Fibroblast of skin of back (primary cell): ENCODE data around the gene CATSPERZ.

Experiments
- DNase-seq: peaks from one replicate; pipeline ENCODE4 v3.0.0-alpha.2; 2013

CATSPERZ gene

DNA sequence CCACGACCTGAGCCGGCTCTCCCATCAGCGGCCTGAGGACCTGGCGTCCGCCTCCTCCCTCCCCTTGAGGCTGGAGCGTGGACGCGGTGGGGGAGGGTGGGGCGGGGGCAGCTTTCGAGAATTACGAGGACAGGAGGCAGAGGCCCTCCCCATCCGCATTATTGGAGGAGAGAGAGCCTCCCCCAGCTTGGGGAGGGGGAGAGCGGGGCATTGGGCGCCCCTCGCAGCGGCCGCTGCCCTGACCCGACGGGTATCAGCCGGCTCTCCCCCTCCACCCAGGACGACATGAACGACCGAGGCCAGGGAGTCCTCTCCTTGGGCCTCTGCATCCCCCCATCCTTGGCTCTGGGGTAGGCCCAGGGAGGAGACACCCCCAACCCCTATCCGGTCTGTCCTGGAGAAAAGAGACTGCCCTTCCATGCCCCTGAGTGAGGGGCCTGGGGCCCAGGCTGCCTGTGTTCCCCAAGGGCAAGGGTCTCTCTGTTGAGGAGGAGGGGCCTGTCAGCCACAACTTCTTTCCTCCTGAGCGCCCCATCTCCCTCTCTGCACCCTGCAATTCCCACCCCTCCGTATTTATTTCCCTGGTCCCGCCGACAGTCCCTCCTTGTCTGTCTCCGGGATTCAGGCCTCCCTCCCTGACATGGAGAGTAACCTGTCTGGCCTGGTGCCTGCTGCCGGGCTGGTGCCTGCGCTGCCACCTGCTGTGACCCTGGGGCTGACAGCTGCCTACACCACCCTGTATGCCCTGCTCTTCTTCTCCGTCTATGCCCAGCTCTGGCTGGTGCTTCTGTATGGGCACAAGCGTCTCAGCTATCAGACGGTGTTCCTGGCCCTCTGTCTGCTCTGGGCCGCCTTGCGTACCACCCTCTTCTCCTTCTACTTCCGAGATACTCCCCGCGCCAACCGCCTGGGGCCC, 14.0 kb upstream of the CATSPERZ start:
- no peak for DNase-seq

DNA sequence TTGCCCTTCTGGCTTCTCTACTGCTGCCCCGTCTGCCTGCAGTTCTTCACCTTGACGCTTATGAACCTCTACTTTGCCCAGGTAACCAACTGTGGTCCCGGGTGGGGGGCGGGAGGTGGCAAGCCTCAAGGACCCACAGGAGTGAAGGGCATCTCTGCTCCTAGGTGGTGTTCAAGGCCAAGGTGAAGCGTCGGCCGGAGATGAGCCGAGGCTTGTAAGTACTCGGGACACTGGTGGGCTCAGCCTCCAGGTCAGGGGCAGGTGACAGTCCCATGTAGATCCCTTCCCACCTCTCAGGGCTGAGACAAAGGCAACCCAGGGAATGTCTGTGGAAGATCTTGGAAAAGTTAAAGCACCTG, 13.4 kb upstream of the CATSPERZ start:
- no peak for DNase-seq

DNA sequence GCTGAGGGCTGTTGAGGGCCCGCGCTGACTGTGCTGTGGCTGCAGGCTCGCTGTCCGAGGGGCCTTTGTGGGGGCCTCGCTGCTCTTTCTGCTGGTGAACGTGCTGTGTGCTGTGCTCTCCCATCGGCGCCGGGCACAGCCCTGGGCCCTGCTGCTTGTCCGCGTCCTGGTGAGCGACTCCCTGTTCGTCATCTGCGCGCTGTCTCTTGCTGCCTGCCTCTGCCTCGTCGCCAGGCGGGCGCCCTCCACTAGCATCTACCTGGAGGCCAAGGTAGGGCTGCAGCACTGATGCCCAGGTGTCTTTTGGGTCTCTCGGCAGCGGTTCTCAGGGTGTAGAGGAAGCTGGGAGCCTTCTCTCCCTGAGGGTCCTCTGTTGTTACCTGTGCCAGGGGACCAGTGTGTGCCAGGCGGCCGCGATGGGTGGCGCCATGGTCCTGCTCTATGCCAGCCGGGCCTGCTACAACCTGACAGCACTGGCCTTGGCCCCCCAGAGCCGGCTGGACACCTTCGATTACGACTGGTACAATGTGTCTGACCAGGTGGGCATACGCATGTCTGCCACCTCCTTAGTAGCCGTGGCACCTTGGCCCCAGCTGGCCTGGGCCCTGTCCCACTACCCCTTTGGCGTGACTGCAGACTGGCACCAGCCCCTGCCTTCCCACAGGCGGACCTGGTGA, 12.3 kb upstream of the CATSPERZ start:
- no peak for DNase-seq

DNA sequence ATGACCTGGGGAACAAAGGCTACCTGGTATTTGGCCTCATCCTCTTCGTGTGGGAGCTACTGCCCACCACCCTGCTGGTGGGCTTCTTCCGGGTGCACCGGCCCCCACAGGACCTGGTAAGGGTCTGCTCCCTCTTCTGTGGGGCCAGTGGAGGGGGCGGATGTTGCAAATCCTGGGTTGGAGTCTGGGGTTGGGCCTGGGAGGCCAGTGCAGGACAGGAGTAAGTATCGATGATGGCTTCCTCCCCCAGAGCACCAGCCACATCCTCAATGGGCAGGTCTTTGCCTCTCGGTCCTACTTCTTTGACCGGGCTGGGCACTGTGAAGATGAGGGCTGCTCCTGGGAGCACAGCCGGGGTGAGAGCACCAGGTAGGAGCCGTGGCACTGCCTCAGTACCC, 11.8 kb upstream of the CATSPERZ start:
- DNase-seq = no peak

DNA sequence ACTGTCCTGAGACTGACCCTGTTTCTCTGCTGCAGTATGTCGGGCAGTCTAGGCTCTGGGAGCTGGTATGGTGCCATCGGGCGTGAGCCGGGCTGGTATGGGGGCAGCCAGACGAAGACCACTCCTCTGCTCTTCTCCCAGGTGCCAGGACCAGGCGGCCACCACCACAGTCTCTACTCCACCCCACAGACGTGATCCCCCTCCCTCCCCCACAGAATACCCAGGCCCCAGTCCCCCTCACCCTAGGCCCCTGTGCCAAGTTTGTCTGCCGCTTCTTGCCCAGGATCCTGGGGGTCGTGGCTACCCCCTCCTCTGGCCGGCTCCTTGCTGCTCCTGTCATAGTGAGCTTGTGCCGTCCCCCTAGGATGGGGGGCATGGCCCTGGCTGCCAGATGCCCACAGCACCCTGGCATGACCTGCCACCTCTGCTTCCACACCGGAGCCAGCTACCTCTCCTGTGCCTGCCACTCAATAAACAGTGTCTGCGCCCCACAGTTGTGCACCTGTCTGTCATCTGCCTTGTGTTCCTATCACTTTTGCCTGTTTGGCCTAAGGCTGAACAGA, 11.1 kb upstream of the CATSPERZ start:
- no peak for DNase-seq

DNA sequence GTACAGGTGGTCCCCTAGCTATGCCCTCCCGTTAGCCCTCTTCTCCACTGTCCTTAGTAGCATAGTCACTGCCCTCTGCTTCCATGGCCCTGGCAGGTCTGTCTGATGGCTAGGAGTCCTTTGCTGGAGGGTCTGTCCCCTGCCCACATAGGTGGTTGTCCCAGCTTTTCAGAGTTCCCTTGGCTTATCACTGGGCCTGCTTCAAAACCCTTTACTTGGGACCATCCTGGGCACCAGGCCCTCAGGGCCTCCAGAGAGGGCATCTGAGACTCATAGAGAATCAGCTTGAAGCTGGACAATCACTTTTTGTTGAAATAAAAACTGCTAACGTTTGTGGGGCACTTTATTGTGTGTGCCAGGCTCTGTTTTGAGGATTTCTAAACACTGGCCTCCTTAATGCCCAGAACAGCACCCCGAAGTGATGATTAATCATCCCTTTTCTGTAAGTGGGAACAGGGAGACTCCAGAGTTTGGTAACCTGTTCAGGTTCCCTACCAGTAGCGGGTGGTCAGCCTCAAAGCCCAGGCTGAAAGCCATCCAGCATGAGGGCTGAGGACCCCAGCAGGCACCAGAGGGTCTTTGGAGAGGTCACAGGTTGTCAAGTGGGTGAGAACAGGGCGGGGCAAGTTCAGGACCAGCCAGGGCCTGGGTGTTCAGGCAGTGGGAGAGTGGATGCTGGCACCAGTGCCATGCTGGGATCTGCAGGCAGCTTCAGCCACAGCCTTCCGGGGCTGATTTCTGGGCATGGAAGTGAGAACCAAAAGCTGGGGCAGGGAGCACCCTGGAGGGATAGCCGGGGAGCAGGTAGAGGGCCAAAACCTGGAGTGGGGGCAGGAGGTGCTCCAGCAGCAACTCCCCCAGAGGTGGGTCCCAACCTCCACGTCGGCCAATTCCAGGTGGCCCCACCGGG, 9.6 kb upstream of the CATSPERZ start:
- DNase-seq = no peak

DNA sequence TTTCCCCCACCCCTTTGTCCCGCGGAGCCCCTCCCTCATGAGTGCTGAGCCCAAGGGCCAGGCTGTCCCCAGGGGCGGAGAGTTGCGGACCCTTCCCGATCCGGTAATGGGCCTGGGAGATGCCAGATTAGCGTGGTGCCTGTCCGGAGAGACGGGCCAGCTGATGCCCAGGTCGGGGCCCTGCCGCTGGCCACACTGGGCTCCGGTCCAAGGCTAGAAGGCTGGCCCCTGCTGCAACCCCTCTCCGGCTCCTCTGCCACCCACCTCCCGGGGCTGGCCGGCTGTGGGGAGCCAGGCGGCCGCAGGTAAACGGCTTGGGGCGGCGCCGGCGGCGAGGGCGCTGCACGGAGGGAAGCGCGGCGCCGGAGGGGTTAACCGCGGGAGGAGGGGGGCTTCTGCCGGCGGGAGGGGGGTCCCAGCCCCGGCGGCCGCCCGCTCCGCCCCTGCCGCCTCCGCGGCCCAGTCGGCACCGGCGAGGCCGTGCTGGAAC, 8.9 kb upstream of the CATSPERZ start, which contains the start of gene KCNK4:
Gene KCNK4 (plus strand): TSS at position 41 of the 490 bp plus-strand sequence. CDS start 1,717 bp downstream, outside the sequence.
- DNase-seq = no peak

DNA sequence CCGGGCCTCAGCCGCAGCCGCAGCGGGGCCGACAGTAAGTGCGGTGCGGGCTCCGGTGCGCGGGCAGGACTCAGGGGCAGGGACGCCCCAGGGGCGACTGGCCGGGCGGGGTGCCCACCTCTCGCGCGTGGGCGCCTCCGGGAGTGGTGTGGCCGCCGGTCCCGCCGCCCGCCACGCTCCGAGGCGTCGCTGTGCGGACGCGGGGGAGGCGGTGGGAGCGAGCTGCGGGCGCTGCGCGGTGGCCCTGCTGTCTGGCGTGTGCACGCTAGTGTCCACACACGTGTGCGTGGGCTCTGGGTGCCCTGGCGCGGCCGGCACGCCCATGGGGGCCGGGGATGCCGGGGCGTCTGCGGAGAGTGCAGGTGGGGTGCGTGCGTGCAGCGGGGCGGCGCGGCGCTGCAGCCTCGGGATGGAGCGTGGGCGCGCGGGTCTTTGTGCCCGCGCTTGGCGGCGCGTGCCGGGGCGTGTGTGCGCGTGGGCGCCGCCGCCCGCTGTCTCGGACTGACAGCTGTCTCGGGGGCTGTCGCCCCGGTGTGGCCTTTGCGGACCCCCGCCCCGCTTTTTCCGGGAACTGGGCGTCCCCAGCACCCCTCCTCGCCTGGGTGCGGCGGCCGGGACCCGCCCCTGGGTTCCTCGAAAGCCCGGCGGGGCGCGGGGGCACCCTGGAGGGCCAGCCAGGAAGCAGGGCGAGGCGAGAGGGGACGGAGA, 8.3 kb upstream of the CATSPERZ start:
- DNase-seq = no peak

DNA sequence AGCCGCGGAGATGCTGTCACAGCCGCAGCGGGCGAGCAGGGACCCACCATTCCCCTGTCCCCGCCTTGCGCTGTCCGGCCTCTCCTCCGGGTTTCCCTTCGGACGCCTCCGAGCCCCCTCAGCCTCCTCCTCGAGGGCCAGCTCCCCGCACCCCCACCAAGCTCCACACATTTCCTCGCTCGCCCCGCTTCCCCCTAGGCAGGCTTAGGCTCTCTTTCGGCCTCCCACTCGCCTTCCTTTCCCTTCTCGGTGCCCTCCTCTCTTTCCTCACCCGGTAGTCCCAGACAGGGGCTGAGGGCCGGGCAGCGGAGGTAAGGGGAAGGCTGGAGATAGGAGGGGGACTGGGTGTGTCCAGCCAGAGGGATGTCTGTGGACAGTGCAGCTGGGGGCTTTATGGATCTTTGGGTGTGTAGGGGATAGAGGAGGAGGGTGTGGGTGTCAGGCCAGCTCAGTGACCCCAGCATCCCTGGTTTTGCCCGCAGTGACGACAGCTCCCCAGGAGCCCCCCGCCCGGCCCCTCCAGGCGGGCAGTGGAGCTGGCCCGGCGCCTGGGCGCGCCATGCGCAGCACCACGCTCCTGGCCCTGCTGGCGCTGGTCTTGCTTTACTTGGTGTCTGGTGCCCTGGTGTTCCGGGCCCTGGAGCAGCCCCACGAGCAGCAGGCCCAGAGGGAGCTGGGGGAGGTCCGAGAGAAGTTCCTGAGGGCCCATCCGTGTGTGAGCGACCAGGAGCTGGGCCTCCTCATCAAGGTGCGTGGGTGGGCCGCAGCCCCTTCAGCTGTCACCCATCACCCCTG, 7.5 kb upstream of the CATSPERZ start:
- DNase-seq = no peak

DNA sequence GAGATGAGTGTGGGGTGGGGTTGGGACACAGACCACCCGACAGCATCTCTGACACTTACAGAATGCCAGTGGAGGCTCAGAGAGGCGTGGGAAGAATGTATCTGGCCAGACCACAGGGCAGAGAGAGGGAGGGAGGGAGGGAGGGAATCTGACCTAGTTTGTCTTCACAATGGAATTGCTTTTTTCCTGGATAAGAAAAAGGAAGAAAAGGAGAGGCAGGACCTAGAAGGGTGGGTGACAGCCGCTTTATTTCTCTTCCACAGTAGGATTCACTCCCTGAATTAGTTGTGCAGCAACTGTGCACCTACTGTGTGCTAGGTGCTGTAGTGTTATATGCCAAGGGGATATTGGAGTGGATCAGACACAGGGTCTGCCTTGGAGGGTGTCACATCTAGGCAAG, 5.4 kb upstream of the CATSPERZ start:
- peak; percentile 63 for DNase-seq

DNA sequence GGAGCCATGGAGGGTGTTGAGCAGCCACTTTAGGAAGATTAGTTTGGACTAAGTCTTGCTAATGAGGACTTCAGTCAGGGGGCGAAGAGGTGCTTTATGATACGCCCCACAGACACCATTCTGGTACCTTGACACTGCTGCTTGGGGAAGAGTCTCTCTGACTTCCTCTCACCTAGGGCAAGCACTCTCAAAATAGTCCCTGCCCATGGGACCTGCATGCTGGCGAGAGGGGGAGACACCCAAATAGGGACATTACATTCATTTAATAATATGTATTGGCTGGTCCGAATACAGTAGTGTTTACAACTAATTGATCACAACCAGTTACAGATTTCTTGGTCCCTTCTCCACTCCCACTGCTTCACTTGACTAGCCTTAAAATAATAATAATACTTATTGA, 4.4 kb upstream of the CATSPERZ start:
- no peak for DNase-seq

DNA sequence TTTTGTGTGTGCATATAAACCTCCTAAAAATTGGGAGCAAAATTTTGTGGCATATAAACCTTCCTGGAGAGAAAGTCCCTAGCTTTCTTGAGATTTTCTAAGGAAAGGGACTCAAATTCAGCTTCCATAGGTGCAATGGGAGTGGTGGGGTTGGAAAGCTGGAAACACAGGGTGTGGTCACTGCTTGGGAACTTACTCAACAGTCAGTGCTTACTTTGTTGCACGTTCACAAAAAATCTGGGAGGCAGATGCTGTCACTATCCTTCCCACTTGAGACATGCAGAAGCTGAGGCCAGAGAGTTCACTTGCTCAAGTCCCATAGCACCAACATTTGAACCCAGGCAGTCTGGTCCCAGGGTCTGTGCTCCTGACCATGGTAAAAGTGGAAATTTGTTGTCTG, 3.9 kb upstream of the CATSPERZ start:
- DNase-seq = no peak

DNA sequence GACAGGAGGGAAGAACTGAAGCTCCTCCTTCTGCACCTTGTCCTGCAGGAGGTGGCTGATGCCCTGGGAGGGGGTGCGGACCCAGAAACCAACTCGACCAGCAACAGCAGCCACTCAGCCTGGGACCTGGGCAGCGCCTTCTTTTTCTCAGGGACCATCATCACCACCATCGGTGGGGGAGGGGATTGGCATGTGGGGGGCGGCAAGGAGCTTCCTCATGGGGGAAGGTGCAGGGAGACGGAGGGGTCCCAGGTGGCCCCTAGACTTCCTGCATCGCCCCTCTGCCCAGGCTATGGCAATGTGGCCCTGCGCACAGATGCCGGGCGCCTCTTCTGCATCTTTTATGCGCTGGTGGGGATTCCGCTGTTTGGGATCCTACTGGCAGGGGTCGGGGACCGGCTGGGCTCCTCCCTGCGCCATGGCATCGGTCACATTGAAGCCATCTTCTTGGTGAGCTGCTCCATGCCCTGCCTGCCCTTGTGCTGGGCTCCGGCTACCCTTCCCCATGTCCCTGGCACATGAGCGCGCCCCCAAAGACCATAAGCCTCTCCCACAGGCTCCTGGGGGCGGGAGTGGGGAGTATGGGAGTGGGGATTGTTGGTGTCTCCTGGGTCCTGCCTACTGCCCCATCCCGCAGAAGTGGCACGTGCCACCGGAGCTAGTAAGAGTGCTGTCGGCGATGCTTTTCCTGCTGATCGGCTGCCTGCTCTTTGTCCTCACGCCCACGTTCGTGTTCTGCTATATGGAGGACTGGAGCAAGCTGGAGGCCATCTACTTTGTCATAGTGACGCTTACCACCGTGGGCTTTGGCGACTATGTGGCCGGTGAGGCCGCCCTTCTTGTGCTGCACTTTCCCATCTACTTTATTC, 3.1 kb upstream of the CATSPERZ start:
- DNase-seq = no peak

DNA sequence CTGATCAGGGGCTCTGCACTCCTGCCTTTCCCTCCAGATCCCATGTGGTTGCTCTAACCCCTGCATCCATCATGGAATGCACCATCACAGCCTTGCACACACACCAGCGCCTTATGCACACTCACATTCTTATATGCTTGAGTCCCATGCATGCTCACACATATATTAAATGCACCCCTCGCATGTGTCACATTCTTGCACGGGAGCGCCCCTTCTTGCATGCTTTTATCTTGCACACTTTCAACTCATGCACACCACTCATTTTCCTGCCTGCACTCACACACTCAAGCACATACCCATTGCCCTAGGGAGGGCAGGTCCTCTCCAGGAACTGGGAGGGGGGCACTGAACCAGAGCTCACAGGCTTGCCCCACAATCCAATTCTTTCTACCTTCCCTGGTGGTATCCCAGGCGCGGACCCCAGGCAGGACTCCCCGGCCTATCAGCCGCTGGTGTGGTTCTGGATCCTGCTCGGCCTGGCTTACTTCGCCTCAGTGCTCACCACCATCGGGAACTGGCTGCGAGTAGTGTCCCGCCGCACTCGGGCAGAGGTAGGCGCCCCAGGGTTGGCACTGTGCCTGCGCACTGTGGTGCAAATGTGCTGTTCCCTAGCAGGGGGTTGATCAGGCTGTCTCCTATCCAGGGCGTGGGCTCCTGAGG, 2.3 kb upstream of the CATSPERZ start:
- DNase-seq = no peak

DNA sequence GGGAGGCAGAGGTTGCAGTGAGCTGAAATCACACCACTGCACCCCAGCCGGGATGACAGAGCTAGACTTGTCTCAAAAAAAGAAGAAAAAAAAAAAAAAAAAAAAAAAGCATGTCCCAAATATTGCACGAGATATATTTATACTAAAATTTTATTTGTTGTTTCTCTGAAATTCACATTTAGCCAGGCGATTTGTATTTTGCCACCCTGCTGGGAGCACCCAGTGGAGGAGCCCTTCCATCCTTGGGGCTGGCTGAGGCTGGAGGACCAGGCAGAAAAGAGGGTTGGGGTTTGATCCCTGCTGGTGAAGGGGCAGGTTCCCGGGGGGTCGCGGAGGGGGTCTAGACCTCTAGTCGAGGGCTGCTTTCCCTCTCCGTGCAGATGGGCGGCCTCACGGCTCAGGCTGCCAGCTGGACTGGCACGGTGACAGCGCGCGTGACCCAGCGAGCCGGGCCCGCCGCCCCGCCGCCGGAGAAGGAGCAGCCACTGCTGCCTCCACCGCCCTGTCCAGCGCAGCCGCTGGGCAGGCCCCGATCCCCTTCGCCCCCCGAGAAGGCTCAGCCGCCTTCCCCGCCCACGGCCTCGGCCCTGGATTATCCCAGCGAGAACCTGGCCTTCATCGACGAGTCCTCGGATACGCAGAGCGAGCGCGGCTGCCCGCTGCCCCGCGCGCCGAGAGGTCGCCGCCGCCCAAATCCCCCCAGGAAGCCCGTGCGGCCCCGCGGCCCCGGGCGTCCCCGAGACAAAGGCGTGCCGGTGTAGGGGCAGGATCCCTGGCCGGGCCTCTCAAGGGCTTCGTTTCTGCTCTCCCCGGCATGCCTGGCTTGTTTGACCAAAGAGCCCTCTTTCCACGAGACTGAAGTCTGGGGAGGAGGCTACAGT, 952 bp upstream of the CATSPERZ start:
- no peak for DNase-seq

DNA sequence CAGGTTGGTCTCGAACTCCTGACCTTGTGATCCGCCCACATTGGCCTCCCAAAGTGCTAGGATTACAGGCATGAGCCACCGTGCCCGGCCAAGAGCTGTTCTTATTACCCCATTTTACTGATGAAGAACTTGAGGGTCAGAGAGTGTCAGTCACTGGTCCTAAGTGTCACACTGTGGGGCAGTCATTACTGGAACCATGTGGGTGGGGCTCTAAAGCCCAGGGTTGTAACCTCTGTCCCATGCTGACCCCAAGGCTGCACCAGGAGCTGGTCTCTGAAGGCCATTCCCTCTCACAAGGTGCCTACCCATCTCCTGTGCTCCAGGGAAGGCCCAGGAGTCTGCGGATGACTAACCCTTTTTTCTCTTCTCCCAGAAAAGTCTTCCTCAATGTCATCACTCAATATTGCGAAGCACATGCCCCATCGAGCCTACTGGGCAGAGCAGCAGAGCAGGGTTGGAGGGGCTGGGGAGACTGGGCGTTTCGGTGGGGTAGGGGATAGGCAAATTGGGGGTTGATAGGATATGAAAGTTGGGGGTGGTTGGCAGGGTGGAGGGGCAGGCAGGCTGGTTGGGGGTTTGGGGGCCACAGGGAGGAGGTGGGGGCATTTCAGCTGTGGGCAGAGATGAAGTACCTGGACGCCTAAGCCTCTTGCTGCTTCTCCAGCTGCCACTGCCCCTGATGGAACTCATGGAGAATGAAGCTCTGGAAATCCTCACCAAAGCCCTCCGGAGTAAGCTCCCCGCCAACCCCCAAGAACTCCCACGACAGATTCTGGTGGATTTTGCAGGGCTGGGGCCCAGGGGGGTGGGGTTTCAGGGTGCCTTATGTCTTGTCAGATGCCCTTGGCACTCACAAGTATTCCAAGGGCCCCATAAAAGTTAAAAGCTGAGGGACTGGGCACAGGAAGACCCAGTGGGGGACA, 3.2 kb downstream of the CATSPERZ start:
- DNase-seq = no peak

DNA sequence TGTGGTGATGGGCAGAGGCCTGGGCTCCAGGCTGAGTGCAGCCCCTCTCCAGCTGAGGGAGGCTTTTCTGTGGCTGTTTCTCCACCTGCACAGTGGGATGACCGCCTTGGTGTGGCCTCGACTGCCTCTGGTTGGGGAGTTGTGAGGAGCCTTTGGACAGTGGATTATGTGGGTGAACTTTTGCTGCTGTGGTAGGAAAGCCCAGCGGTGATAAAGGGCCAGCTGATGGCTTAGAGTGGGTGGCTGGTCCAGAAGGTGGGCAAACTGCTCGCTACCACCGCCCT, 3.8 kb downstream of the CATSPERZ start:
- no peak for DNase-seq
